Hematopoietic multipotent progenitor cell treated with erythropoietin and hydrocortisone succinate and interleukin-3 and kit ligand, for 6 days (in vitro differentiated cells): ENCODE data around the gene DDR1.
"Not testable (repeated sequence)": the region's sequence is repeated elsewhere in the genome, so short reads cannot be mapped to it uniquely, and the experiment has no call there.

Experiments
- DNase-seq: peaks from one replicate; pipeline ENCODE4 v3.0.0-alpha.2; 2015

DDR1 gene

GRCh38 chr6:30922447-30922852, 38.1 kb downstream of the DDR1 start:
- no peak for DNase-seq

- not testable (repeated sequence) for DNase-seq
Measured at GRCh38 chr6:30924040-30924627, 39.8 kb downstream of the DDR1 start.

- no peak for DNase-seq
Measured at GRCh38 chr6:30926644-30927043, 42.3 kb downstream of the DDR1 start.

GRCh38 chr6:30927080-30927479, 42.8 kb downstream of the DDR1 start:
- DNase-seq = not testable (repeated sequence)

- DNase-seq = no peak
Measured at GRCh38 chr6:30928677-30929076, 44.4 kb downstream of the DDR1 start.

- no peak for DNase-seq
Measured at GRCh38 chr6:30930506-30930905, 46.2 kb downstream of the DDR1 start.

- no peak for DNase-seq
Measured at GRCh38 chr6:30931272-30931671, 47.0 kb downstream of the DDR1 start.

GRCh38 chr6:30931969-30932645, 47.8 kb downstream of the DDR1 start, which contains the start of gene SFTA2:
SFTA2 (minus strand) TSS chr6:30932170; CDS start chr6:30932096, 74 bp downstream.
- no peak for DNase-seq

GRCh38 chr6:30932665-30933365, 48.5 kb downstream of the DDR1 start:
- no peak for DNase-seq

GRCh38 chr6:30935018-30935417, 50.7 kb downstream of the DDR1 start:
- peak; percentile 55 for DNase-seq

GRCh38 chr6:30937265-30937664, 52.9 kb downstream of the DDR1 start:
- DNase-seq = no peak

- no peak for DNase-seq
Measured at GRCh38 chr6:30938730-30939129, 54.4 kb downstream of the DDR1 start.

- DNase-seq = no peak
Measured at GRCh38 chr6:30939473-30939872, 55.2 kb downstream of the DDR1 start.

GRCh38 chr6:30940361-30940986, 56.2 kb downstream of the DDR1 start, which contains the start of gene MUCL3:
MUCL3 (plus strand) TSS chr6:30940973; CDS start chr6:30941000, 27 bp downstream.
- DNase-seq = no peak

- DNase-seq = peak; percentile 45
Measured at GRCh38 chr6:30942338-30943060, 58.2 kb downstream of the DDR1 start.

- DNase-seq = no peak
Measured at GRCh38 chr6:30944051-30944450, 59.7 kb downstream of the DDR1 start.

GRCh38 chr6:30945281-30945680, 61.0 kb downstream of the DDR1 start:
- no peak for DNase-seq

- no peak for DNase-seq
Measured at GRCh38 chr6:30947231-30947630, 62.9 kb downstream of the DDR1 start.

GRCh38 chr6:30948811-30949210, 64.5 kb downstream of the DDR1 start:
- no peak for DNase-seq
